Upper lobe of left lung (tissue), 4 donors: ENCODE data around the gene ARL5C.

Source experiments
- CTCF ChIP-seq, 6 experiments: fragments of 450-650 bp in 4 of 6; fragments of 200-600 bp in 2 of 6; sonication (generic) in 2 of 6; IDR thresholded peaks; one replicate each; pipeline ENCODE4 v1.5.1; 2016 to 2019; ENCODE audit warnings: antibody characterized with exemption in 6 of 6
- POLR2A ChIP-seq, 4 donors: fragments of 450-650 bp; IDR thresholded peaks; one replicate each; pipeline ENCODE4 v1.5.1; 2016 to 2017; ENCODE audit warnings: antibody characterized with exemption in 4 of 4, mild to moderate bottlenecking in 2 of 4

- no peak for TF ChIP-seq CTCF (IDR thresholded peaks at IDR 0.05)
- TF ChIP-seq POLR2A (IDR thresholded peaks at IDR 0.05): no peak
These were observed 18.5 kb downstream of the ARL5C start for GRCh38 chr17:39147221-39148185.
